IMR-90 (cell line): ENCODE data around the gene TACC2.

Experiments
- BHLHE40 ChIP-seq: fragments of 150-350 bp; IDR thresholded peaks from 2 replicates; pipeline ENCODE4 v1.6.1; 2016; ENCODE audit warnings: mild to moderate bottlenecking, low read depth, low read length
- CEBPB ChIP-seq: IDR thresholded peaks from 2 replicates; pipeline ENCODE4 v1.6.1; 2012; ENCODE audit warnings: low read depth, low read length, improper control_type of control experiment
- CTCF ChIP-seq: conservative IDR thresholded peaks from 2 replicates; pipeline ENCODE4 v1.5.1; 2012; ENCODE audit warnings: mild to moderate bottlenecking, low read depth, low read length, improper control_type of control experiment
- FOS ChIP-seq: fragments of 150-350 bp; IDR thresholded peaks from 2 replicates; pipeline ENCODE4 v1.6.1; 2016; ENCODE audit warnings: low read depth, low read length
- MAFK ChIP-seq: IDR thresholded peaks from 2 replicates; pipeline ENCODE4 v1.6.1; 2012; ENCODE audit warnings: low read depth, low read length, improper control_type of control experiment
- MAZ ChIP-seq: IDR thresholded peaks from 2 replicates; pipeline ENCODE4 v1.6.1; 2012; ENCODE audit warnings: low read depth, mild to moderate bottlenecking, low read length, improper control_type of control experiment, moderate library complexity, borderline replicate concordance
- MXI1 ChIP-seq: IDR thresholded peaks from 2 replicates; pipeline ENCODE4 v1.6.1; 2012; ENCODE audit warnings: low read depth, mild to moderate bottlenecking, low read length, moderate library complexity, borderline replicate concordance
- POLR2A ChIP-seq: IDR thresholded peaks from 2 replicates; pipeline ENCODE4 v1.6.1; 2012; ENCODE audit warnings: mild to moderate bottlenecking, low read depth, low read length
- RAD21 ChIP-seq: IDR thresholded peaks from 2 replicates; pipeline ENCODE4 v1.6.1; 2012; ENCODE audit warnings: low read length, improper control_type of control experiment
- RCOR1 ChIP-seq: IDR thresholded peaks from 2 replicates; pipeline ENCODE4 v1.6.1; 2012; ENCODE audit warnings: mild to moderate bottlenecking, low read length, improper control_type of control experiment; ENCODE audit not compliant: insufficient replicate concordance
- RFX5 ChIP-seq: IDR thresholded peaks from 2 replicates; pipeline ENCODE4 v1.8.0; 2012; ENCODE audit warnings: low read depth, mild to moderate bottlenecking, low read length, moderate library complexity
- USF2 ChIP-seq: fragments of 150-350 bp; IDR thresholded peaks from 2 replicates; pipeline ENCODE4 v1.6.1; 2017; ENCODE audit warnings: mild to moderate bottlenecking, antibody characterized with exemption, low read length, low read depth
- TF ChIP-seq, protein P1 (sequence below): fragments of 150-350 bp; IDR thresholded peaks from 2 replicates; pipeline ENCODE4 v1.6.1; 2016; ENCODE audit warnings: low read depth, mild to moderate bottlenecking, low read length, moderate library complexity, borderline replicate concordance

- TF ChIP-seq CTCF, result no peak
- TF ChIP-seq, protein P1, sequence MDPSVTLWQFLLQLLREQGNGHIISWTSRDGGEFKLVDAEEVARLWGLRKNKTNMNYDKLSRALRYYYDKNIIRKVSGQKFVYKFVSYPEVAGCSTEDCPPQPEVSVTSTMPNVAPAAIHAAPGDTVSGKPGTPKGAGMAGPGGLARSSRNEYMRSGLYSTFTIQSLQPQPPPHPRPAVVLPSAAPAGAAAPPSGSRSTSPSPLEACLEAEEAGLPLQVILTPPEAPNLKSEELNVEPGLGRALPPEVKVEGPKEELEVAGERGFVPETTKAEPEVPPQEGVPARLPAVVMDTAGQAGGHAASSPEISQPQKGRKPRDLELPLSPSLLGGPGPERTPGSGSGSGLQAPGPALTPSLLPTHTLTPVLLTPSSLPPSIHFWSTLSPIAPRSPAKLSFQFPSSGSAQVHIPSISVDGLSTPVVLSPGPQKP, result no peak
- no peak for TF ChIP-seq RAD21
- TF ChIP-seq BHLHE40, result no peak
- TF ChIP-seq MAZ, result no peak
- TF ChIP-seq FOS, result no peak
- no peak for TF ChIP-seq POLR2A
- TF ChIP-seq MXI1, result no peak
- no peak for TF ChIP-seq MAFK
- no peak for TF ChIP-seq RFX5
- TF ChIP-seq USF2, result no peak
- TF ChIP-seq RCOR1, result no peak
- TF ChIP-seq CEBPB, result no peak
These were observed 305.0 kb downstream of the TACC2 start for GRCh38 chr10:122293961-122294380.
